Gastrocnemius medialis (tissue), 4 donors: ENCODE measurements around the gene TROAP. TPM values are rescaled to one million over a fixed set of nuclear protein-coding genes. Genes with fewer than 3 reads are reported as not detected.
"Not testable (repeated sequence)": the region's sequence is repeated elsewhere in the genome, so short reads cannot be mapped to it uniquely, and the experiment has no call there.

Experiments used
- ATAC-seq, 2 donors: fragments of 150-250 bp; one replicate each; pipeline ENCODE4 v1.9.1; 2016
- DNase-seq, 2 donors: peaks; one replicate each; pipeline ENCODE4 v3.0.0-alpha.2; 2019
- H3K27ac ChIP-seq, 4 donors: fragments of 200-600 bp; sonication (generic); 1 replicate in 1 of 4; 2 replicates in 3 of 4; pipeline ENCODE4 v1.5.1; 2016 to 2018; ENCODE audit warnings: mild to moderate bottlenecking in 2 of 4, moderate library complexity in 1 of 4
- H3K27me3 ChIP-seq, 3 donors: fragments of 200-600 bp; sonication (generic) in 2 of 3; 1 replicate in 1 of 3; 2 replicates in 2 of 3; pipeline versions ENCODE4 v1.5.1 to v1.6.0; 2016 to 2019; ENCODE audit warnings: mild to moderate bottlenecking in 1 of 3, moderate library complexity in 1 of 3
- H3K36me3 ChIP-seq, 2 donors: fragments of 200-600 bp; sonication (generic) in 1 of 2; one replicate each; pipeline ENCODE4 v1.5.1; 2017 to 2018
- H3K4me1 ChIP-seq, 2 donors: fragments of 200-600 bp; sonication (generic) in 1 of 2; one replicate each; pipeline ENCODE4 v1.5.1; 2016 to 2017; ENCODE audit warnings: mild to moderate bottlenecking in 2 of 2
- H3K4me3 ChIP-seq, 4 donors: fragments of 200-600 bp; sonication (generic) in 3 of 4; 1 replicate in 1 of 4; 2 replicates in 3 of 4; pipeline ENCODE4 v1.5.1; 2016 to 2019; ENCODE audit warnings: mild to moderate bottlenecking in 2 of 4
- H3K9me3 ChIP-seq, 3 donors: fragments of 200-600 bp; sonication (generic) in 2 of 3; 1 replicate in 1 of 3; 2 replicates in 2 of 3; pipeline ENCODE4 v1.5.1; 2016 to 2019
- CTCF ChIP-seq, 5 experiments: fragments of 450-650 bp in 3 of 5; fragments of 200-600 bp in 2 of 5; sonication (generic) in 2 of 5; IDR thresholded peaks in 4 of 5; conservative IDR thresholded peaks in 1 of 5; 1 replicate in 4 of 5; 2 replicates in 1 of 5; pipeline ENCODE4 v1.5.1; 2016 to 2019; ENCODE audit warnings: antibody characterized with exemption in 5 of 5, mild to moderate bottlenecking in 3 of 5, moderate library complexity in 3 of 5
- POLR2A ChIP-seq, 2 donors: fragments of 450-650 bp; IDR thresholded peaks; one replicate each; pipeline ENCODE4 v1.6.1; 2017; ENCODE audit warnings: antibody characterized with exemption in 2 of 2, mild to moderate bottlenecking in 2 of 2, moderate library complexity in 2 of 2
- in situ Hi-C, 4 donors: fragments of 200-750 bp; cut with MboI; loops; one replicate each; pipeline versions ENCODE4 v1.15.0 to v1.8.0; 2017; ENCODE audit warnings: low sequenced_read_pairs in 4 of 4
- intact Hi-C: fragments of 100-400 bp; cut with DNase I; formaldehyde crosslinking; loops from one replicate; pipeline ENCODE4 v1.15.1; 2023; ENCODE audit warnings: low total_unique reads
- total RNA-seq, 4 donors: library from RNA; depleted of rRNA; stranded (reverse); fragments of >200 nt; gene quantifications; one replicate each; pipeline versions ENCODE4 v1.1.0 to v1.2.3, GENCODE V29; 2016

Gene TROAP
- total RNA-seq, 4 donors from 2014 or later = 0.24 TPM; not detected in 3

GRCh38 chr12:49332441-49332861 lies 9.4 kb downstream of the TROAP start:
- DNase-seq (no peak), ATAC-seq (no peak)
- Histone ChIP-seq H3K4me3 (no peak overlapping the region), H3K27ac (no peak overlapping the region), H3K27me3 (peaks cover 47 to 53% (median 48%) of the 10 kb centered on the region in 3 donors), H3K4me1 (no peaks in the 10 kb centered on the region), H3K36me3 (no peaks in the 10 kb centered on the region), H3K9me3 (no peaks in the 10 kb centered on the region)
- intact Hi-C loops = no loop called here
- TF ChIP-seq CTCF (IDR thresholded peaks at IDR 0.05 in 4 of 5, conservative IDR thresholded peaks at IDR 0.05 in 1 of 5) = no peak
- no peak for TF ChIP-seq POLR2A (IDR thresholded peaks at IDR 0.05)
- in situ Hi-C loops = no loop called here

DNA sequence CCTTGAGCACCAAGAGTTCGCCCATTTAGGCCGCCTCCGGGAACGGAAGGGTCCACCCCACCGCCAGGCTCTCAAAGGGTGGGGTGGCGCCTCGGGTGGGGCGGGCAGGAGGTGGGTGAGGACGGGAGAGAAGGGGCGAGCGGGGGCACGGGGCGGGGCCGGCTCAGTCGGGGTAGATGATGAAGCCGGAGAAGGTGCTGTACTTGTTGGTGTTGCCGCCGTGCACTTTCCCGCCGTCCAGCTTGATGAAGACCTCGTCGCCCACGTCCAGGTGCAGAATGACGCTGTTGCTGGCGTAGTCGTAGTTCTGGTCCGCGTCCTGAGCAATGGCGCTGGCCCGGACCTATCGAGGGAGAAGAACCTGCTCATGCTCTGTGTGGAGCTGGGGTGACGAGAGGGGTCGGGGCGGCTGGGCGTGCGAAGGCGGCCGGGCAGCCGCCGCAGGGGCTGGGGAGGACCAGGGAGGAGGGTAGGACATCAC lies 9.9 kb downstream of the TROAP start:
- in situ Hi-C loops = no loop called here
- intact Hi-C loops = no loop called here
- no peak overlapping the region for H3K4me3 ChIP-seq
- no peak for ATAC-seq
- H3K27me3 ChIP-seq = peaks cover 50 to 57% (median 53%) of the 10 kb centered on the region in 3 donors
- no peak for DNase-seq
- TF ChIP-seq CTCF (IDR thresholded peaks at IDR 0.05 in 4 of 5, conservative IDR thresholded peaks at IDR 0.05 in 1 of 5) (no peak), POLR2A (IDR thresholded peaks at IDR 0.05) (no peak)
- H3K27ac ChIP-seq = no peak overlapping the region
- no peaks in the 10 kb centered on the region for H3K4me1 ChIP-seq
- H3K36me3 ChIP-seq = no peaks in the 10 kb centered on the region
- H3K9me3 ChIP-seq = no peaks in the 10 kb centered on the region

DNA sequence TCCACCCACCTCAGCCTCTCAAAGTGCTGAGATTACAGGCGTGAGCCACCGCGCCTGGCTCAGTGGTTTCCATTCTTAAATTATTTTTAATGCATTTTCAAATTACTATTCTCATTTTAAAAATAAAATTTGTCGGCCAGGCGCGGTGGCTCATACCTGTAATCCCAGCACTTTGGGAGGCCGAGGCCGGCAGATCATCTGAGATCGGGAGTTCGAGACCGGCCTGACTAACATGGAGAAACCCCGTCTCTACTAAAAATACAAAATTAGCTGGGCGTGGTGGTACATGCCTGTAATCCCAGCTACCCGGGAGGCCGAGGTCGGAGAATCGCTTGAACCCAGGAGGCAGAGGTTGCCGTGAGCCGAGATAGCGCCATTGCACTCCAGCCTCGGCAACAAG lies 10.7 kb downstream of the TROAP start:
- ATAC-seq, H3K27ac ChIP-seq, intact Hi-C loops, H3K4me1 ChIP-seq, H3K9me3 ChIP-seq, DNase-seq, H3K4me3 ChIP-seq, in situ Hi-C loops, H3K36me3 ChIP-seq: not testable (repeated sequence)
- peaks cover 52 to 58% (median 55%) of the 10 kb centered on the region in 3 donors for H3K27me3 ChIP-seq

DNA sequence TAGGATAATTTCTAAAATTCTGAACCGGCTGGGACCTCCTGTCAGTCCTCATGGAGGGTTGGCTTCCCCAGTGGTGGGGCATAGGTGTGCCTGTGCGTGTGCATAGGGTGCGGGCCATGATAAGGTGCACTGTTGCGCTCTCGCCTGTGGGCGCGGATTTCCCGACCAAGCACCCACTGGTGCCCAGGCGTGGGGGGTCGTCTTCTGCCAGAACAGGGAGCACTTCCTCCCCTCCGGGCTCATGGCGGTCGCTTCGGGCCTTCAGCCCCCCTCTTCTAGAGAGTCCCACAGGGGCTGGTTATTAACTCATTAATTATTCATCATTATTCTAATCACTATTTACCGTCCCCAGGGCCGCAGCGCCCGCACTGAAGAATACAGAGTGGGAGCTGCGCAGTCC lies 11.2 kb downstream of the TROAP start:
- TF ChIP-seq POLR2A (IDR thresholded peaks at IDR 0.05) (no peak), CTCF (IDR thresholded peaks at IDR 0.05 in 4 of 5, conservative IDR thresholded peaks at IDR 0.05 in 1 of 5) (no peak)
- DNase-seq (no peak), ATAC-seq (no peak)
- Histone ChIP-seq H3K27ac (no peak overlapping the region), H3K27me3 (peaks cover 54 to 58% (median 55%) of the 10 kb centered on the region in 3 donors), H3K4me3 (no peak overlapping the region), H3K36me3 (no peaks in the 10 kb centered on the region), H3K4me1 (no peaks in the 10 kb centered on the region), H3K9me3 (no peaks in the 10 kb centered on the region)
- intact Hi-C loops (no loop called here), in situ Hi-C loops (no loop called here)

DNA sequence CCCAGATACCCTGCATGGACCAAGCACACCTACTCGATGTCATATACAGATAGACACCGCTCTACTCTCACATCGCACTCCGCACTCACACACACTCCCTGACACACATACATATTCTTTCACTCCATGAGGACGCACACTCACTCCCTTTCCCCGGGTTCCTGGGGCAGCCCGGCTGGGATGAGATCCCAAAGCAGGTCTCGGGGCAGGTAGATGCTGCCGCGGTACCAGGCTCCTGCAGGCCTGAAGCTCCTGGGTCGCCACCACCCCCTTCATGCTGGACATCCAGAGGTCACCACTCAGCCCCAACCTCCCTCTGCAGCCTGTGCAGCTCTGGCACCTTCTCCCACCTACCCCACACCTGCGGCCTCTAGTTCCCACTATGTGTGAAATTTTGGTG lies 11.6 kb downstream of the TROAP start:
- in situ Hi-C loops = loop anchor here in 1 of 4 donors (5.0 kb wide), 1 partner anchor 47 kb away; no protein-coding TSS in a partner anchor

More for the DNA sequence above, 11.6 kb downstream of the TROAP start:
- TF ChIP-seq POLR2A (IDR thresholded peaks at IDR 0.05) (no peak), CTCF (IDR thresholded peaks at IDR 0.05 in 4 of 5, conservative IDR thresholded peaks at IDR 0.05 in 1 of 5) (no peak)
- ATAC-seq (no peak), DNase-seq (no peak)
- intact Hi-C loops = no loop called here
- Histone ChIP-seq H3K36me3 (no peaks in the 10 kb centered on the region), H3K4me1 (no peaks in the 10 kb centered on the region), H3K4me3 (no peak overlapping the region), H3K9me3 (no peaks in the 10 kb centered on the region), H3K27ac (no peak overlapping the region), H3K27me3 (peaks cover 54 to 58% (median 55%) of the 10 kb centered on the region in 3 donors)
